Measurements from ENCODE around the gene TUBB4A.

Gene TUBB4A

DNA sequence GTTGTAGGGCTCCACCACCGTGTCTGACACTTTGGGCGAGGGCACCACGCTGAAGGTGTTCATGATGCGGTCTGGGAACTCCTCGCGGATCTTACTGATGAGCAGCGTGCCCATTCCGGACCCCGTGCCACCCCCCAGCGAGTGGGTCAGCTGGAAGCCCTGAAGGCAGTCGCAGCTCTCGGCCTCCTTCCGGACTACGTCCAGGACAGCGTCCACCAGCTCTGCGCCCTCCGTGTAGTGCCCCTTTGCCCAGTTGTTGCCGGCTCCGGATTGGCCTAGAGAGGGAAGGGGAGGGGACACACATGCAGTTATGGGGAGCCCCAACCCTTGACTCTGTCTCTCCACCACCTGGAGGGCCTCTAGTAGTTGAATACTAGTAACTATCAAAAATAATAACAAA is 6.2 kb downstream of the TUBB4A start:
- DNase-seq (ENCODE audit: low read depth, low spot score) = no peak

DNA sequence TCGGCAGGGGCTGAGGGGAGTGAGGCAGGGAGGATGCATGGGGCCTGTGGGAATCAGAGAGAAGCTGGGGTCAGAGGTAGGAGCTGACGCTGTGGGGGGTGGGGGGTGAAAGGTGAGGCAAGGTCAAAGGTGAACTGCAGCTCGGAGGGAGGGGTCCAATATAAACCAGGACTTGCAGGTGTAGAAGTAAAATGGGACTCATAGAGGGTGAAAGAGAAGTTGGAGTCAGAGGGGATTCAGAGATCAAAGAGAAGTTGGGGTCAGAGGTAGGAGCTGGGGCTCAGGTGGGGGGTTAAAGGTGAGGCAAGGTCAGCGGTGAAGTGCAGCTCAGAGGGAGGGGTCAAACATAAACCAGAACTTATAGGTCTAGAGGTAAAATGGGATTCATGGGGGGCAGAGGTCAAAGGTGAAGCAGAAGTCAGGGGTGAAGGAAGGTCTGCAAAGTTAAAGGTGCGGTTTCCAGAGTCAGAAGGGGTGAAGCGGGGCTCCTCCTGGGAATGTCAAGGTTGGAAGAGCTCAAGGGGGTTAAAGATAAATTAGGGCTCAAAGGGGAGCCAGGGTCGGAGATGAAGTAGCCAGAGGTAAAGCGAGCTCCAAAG is 7.6 kb downstream of the TUBB4A start:
- no peak for DNase-seq (ENCODE audit: low read depth, low spot score)

DNA sequence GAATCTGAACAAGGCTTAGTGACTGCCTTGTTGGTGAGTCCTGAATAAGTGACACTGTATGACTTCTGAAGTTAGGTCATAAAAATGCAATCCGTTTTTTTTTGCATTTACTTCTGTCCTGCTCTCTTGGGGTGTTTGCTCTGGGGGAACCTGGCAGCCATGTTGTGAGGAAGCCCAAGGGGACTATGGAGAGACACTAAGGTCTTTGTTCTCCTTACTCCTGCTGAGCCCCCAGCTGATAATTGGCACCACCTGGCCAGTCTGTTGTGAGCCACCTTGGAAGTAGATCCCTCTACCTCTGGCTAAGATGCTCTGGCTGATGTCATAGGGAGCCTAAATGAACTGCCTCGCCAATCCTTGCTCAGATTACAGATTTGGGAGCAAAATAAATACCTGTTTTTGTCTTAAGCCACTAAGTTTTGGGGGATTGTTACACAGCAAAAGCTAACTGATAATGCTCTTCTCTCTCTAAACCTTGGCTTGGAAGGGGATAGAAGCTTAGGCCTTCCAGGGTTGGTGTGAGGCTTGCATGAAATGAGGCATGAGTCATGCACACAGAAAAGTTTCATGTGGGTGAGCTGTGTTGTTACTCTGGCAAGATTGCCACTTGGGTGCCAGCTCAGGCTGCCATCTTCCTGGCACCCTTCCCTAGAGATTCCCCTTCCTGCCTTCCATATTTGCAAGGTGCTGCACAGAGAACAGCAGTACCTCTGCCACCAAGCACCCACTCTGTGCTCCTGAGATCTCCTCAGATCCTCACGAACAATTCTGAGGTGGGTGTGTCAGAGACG is 10.1 kb downstream of the TUBB4A start:
- DNase-seq (ENCODE audit: low read depth, low spot score) = no peak

DNA sequence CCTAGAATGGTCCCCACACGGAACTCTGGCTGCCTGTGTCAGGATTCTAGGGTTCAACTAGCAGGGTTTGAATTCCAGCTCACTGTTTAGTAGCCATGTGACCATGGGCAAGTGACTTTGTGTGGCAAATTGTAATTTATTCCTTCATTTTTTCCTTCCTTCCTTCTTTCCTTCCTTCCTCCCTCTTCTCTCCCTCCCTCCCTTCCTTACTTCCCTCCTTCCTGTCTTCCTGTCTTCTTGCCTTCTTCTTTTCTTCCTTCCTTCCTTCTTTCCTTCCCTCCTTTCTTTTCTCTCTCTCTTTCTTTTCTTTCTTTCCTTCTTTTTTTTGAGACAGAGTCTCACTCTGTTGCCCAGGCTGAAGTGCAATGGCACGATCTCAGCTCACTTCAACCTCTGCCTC is 12.0 kb downstream of the TUBB4A start:
- no peak for DNase-seq (ENCODE audit: low read depth, low spot score)

DNA sequence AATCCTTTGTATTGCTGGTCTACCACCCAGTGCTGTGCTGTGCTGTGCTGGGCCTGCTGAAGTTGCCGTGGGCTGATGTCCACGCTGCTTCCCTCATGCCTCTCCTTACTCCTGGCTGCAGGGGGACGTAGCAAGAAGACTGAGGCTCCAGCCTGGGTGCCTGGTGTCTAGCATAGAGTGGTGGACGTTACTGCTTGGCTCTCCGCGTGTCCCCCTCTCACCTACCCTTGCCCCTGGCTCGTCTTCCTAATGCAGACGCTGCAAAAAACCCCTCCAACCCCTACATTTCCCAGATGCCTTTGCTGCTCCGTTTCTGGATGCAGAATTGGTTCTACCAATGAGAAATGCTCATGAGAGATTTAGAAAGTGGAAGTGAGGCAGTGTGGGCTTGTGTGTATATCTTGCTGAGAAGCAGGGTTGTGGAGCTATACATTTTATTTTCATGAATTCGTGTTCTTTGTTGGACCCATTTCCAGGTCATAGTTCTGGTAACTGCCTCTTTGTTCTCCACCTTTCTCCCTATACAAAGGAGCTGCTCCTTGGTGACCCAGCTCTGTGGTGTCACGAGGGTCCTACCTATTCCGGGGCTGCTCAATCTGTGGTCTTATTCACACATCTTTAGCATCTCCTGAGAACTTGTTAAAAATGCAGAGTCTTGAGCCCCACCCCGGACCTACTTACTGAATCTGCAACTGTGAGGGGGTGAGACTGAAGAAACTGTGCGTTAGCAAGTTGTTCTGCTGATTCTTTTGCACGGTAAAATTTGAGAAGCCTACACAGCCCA is 12.6 kb downstream of the TUBB4A start:
- DNase-seq (ENCODE audit: low read depth, low spot score) = no peak

DNA sequence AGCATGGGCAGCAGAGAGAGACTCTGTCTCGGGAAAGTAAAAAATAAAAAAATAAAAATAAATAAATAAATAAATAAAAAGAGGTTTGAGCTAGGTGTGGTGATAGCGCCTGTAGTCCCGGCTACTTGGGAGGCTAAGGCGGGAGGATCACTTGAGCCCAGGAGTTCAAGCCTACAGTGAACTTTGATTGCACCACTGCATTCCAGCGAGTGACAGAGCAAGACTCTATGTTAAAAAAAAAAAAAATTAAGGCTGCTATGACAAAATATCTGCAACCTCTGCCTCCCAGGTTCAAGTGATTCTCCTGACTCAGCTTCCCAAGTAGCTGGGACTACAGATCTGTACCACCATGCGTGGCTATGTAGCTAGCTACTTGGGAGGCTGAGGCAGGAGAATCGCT is 17.3 kb downstream of the TUBB4A start:
- no peak for DNase-seq (ENCODE audit: low read depth, low spot score)

DNA sequence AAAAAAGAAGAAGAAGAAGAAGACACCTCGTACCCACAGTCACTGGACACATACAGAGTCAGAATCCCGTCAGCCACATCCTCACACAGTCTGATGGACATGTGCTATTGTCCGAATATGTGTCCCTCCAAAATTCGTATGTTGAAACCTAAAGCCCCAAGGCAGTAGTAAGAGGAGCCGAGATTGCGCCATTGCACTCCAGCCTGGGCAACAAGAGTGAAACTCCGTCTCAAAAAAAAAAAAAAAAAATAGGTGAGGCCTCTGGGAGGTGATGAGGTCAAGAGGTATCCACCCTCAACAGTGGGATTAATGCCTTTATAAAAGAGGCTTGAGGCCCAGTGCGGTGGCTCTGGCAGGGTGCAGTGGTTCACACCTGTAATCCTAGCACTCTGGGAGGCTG is 17.9 kb downstream of the TUBB4A start:
- DNase-seq (ENCODE audit: low read depth, low spot score) = no peak

DNA sequence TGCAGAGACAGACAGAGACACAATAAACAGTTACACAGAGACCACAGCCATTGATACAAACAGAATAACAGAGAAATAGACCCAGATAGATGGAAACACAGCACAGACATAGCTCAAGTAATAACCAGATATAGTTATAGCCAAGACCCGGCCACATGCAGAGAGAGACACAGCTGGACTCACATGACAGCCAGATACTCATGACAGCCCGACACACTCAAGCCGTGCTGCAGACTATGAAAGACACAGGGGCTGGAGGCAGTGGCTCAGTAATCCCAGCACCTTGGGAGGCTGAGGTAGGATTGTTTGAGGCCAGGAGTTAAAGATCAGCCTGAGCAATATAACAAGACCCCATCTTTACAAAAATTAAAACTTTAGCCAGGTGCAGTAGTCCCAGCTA is 18.9 kb downstream of the TUBB4A start:
- no peak for DNase-seq (ENCODE audit: low read depth, low spot score)

DNA sequence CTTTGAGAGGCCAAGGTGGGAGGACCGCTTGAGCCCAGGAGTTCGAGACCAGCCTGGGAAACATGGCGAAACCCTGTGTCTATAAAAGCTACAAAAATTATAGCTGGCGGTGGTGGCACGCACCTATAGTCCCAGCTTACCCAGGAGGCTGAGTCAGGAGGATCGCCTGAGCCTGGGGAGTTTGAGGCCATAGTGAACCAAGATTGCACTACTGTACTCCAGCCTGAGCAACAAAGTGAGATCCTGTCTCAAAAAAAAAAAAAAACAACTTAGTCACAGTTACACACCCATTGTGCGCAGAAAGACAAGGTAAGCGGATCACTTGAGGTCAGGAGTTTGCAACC is 19.8 kb downstream of the TUBB4A start:
- DNase-seq (ENCODE audit: low read depth, low spot score) = no peak

DNA sequence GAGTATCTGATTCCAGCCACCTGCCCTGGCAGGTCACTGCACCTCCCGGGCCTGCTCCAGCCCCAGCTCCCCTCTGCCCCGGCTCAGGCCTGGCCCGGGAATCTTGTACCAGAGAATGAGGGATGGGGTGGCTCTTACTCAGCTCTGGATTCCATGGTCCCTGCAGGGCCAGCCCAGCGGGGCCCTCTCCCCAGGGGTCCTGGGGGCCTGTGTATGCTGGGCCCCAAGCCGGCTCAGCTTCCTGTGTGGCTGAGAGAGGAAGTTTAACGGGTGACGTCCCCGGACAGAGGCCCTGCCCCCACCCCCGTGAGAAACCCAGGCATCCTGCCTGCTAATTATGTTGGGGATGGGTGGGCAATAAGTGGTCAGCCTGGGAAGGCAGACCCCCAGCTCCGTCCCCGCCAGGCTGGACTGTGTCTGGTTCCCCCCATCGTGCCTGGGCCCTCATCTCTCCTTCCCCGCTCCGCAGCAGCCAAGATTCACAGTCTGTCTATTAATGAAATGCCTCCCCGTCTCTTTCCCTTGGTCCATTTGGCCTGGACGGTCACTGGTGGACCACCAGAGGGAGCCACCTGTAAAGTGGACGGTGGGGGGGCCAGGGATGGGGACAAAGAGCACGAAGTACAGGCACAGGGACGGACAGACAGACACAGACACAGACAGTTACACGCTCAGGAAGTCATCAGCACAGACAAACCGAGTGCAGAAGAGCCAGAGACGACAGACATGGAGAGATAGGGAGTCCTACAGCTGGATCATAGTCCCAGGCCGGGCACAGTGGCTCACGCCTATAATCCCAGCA is 20.4 kb downstream of the TUBB4A start, which contains the start of gene DENND1C:
Gene DENND1C (minus strand): TSS at position 247 of the 802 bp plus-strand sequence. CDS start 92 bp downstream, at position 155.
- DNase-seq (ENCODE audit: low read depth, low spot score) = no peak

DNA sequence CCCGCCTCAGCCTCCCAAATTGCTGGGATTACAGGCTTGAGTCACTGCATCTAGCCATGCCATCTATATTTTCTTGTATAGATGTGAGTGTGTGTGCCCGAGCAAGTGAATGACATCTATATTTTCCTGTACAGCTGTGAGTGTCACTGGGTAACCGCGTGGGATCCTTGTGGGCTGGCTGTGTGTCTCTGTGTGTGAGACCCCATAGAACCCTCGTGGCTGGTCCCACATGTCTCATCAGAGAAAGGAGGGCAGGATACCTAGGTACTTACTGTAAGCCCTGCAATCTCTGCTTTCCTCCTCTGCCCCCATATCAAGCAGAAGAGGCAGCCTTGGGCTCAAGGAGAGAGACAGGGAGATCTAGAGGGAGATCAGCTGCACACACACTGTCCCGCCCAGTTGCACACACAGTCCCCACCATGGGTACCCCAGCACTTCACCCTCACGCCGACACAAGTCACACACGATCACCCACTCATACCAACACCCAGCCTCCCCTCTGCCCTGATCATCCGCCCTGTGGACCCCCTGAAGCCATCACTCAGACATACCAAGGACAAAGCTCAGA is 21.2 kb downstream of the TUBB4A start:
- DNase-seq (ENCODE audit: low read depth, low spot score) = no peak

DNA sequence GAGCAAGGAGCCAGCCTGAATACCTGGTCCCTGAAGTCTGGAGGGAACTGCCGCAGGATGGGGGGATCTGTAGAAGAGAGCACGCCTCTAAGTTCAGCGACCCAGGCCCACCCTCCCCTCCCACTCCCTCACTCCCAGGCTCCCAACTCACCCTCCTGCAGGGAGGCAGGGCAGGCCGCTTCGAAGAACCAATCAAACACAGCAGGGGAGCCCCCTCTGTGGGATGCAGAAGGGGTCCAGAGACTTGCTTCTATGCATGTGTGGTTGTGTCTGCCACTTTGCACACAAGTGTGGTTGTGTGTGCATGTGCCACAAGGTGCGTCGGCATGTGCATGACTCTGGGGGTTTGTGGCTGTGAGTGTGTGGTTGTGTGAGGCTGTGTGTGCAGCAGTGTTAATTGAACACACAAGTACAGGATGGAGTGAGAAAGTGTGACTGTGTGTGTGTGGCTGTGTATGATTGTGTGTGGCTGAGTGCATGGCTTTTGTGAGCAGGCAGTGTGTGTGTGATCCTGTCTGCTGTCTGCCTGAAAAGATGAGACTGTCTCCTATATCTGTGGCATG is 22.2 kb downstream of the TUBB4A start:
- no peak for DNase-seq (ENCODE audit: low read depth, low spot score)

DNA sequence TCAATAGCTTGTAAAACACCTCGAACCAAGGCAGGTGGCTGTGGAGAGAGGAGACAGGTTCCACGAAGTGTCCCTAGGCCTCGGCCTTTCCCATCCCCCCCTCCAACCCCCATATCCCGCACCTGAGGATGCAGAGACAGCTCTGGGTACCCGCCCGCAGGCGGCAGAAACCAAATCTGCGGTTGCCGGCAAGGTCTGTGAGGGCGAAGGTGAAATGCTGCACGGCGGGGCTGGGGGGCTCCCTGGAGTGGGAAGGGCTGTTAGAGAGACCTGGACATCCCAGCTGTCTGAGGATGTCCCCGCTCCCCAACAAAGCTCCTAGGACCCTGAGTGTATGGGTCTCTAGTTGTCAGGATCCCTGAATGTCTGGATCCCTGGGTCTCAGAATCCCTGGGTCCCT is 23.3 kb downstream of the TUBB4A start:
- no peak for DNase-seq (ENCODE audit: low read depth, low spot score)

DNA sequence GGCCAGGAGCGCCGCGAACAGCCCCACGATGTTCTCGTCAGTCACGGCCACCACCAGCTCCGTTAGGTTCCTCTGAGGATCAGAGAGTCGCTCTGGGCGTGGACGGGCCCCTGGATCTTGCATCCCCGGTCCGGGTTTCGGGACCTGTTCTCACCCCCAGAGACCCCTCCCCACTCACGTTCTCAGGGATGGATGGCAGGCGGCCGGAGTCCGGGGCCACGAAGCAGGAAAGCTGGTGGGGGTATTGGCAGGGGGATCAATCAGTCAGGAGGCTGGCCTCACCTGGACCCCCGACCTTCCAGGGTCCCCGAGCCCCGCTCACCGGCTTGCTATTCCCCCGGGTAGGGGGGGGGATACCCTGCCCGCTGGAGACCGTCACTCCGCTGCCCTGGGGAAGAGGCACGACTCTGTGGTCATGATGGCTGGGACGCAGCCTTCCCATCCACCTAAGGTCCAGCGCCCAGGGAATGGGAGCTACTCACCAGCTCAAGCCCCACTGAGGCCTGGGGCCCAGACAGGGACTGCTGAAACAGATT is 25.1 kb downstream of the TUBB4A start:
- no peak for DNase-seq (ENCODE audit: low read depth, low spot score)

DNA sequence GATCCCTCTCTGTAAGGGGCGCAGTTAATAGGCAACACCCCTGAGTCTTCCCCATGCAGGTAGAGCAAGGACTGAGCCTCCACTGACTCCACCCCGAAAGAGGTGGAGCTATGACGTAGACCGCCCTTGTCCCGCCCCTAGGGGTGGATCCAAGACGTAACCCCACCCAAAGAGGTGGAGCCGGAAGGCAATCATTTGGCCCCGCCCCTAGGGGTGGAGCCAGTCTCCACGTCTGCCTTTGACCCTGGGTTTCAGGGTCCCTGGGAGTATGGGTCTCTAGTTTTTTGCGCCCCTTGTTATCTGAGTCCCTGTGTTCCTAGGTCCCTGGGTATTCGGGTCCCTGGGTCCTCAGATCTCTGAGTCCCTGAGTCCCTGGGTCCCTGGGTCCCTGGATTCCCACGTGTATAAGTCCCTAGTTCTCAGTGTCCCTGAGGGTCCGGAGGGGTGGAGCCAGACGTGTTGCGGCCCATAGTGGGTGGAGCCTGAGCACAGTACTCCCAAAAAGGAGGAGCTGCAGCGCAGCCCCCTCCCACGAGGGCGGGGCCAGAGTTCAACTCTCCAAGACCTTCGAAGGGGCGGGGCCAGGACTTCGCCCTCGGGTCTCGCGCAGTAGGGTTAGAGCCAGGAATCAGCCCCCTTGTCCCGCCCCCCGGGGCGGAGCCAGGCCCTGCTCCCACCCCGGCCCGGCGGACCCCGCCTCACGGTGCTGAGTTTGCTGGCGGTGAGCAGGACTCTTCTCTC is 25.8 kb downstream of the TUBB4A start:
- no peak for DNase-seq (ENCODE audit: low read depth, low spot score)

DNA sequence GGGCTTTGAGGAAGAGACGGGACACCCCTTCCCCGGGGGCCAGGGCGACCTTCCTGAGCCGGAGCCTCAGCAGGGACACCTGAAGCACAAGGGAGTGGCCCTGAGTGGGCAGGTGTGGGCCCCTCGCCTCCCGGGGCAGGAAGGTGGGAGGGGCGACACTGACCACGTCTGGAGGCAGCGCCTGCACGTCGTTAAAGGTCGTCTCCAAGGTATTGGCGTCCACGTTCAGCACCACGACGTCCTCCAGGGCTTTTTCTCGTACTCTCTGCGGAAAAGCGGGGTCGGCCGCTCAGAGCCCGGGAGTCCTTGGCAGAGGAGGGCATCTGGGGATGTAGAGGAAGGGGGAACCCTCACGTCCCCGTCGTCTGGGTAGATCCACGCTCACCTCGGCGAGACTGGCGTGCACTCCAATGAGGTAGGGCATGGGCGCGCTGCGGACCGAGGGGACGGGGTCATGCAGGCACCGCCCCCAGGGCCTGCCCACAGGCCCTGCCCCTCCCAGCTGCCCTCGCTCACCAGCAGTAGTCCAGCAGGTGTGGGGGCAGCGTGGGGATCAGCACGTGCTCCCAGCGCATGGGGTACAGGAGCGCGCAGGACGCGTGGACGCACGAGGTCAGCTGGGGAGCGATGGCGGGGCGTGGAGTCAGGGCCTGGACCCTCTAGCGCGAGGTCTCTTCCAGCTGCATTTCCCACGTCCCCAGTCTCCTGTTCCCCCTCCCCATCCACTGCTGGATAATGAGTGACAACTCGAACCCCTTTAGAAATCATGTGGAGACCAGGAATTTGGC is 26.6 kb downstream of the TUBB4A start:
- DNase-seq (ENCODE audit: low read depth, low spot score) = no peak

DNA sequence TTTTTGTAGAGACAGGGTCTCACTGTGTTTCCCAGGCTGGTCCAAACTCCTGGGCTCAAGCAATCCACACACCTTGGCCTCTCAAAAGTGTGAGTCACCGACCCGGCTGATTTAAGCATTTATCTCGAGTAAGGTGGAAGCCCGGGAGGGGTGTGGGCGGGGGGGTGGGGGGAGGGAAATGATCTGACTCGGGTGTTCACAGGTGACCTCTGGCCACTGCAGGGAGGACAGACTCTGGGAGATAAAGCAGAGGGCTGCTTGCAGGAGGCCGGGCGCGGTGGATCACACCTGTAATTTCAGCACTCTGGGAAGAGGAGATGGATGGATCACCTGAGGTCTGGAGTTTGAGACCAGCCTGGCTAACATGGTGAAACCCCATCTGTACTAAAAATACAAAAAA is 28.5 kb downstream of the TUBB4A start:
- DNase-seq (ENCODE audit: low read depth, low spot score) = no peak

DNA sequence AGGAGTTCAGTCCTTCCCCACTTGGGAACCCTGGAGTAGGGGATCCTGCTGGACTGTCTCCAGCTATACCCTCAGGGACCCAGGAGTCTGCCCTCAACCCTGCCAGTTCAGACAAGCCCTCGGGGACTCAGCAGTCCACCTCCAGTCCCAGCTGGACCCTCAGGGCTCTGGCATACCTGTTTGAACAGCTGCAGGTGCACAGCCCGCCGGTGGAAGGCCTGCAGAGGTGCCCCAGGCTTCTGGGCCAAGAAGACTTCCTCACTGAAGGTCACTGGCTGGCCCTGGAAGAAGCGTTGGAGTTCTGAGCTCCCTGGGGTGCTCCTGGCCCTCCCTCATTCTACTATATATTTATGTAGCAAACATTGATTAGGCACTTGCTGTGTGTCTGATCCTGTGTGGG is 29.4 kb downstream of the TUBB4A start:
- no peak for DNase-seq (ENCODE audit: low read depth, low spot score)

DNA sequence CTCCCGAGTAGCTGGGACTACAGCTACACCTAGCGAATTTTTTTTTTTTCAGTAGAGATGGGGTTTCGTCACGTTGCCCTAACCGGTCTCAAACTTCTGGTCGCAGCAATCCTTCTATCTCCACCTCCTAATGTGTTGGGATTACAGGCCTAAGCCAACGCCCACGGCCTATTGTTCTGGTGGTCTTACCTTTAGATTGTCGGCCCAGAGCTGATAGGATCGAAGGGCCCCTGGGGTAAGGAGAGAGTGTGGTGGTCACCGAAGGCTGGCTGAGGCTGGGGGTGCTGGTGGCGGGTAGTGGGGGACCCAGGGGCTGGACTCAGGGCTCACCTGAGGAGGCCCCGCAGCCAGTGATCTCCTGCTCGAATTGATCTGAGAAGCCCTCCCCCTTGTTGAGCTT is 31.0 kb downstream of the TUBB4A start:
- DNase-seq (ENCODE audit: low read depth, low spot score) = no peak

Data from smooth muscle cell of the brain vasculature (primary cell).